K562 (cell line): ENCODE measurements around the gene ROR2. TPM values are rescaled to one million over a fixed set of nuclear protein-coding genes. Genes with fewer than 3 reads are reported as not detected.

Source experiments
- ATAC-seq: fragments of 200-7000 bp; cut with Tn5 transposase; 3 replicates; pipeline ENCODE4 v1.9.1; 2020; ENCODE audit warnings: moderate library complexity
- BruUV-seq: library from RNA; stranded (reverse); fragments of 400-500 nt; replicated peaks from 2 replicates; lab custom pipeline; 2021; lab: Mats Ljungman, UMichigan
- CTCF ChIA-PET: fragments of 300-600 bp; formaldehyde crosslinking; extraction: SDS; loops from one replicate; lab custom pipeline; 2021; ENCODE audit warnings: low intra/inter-chr PET ratio; lab: Yijun Ruan, JAX
- POLR2A ChIA-PET: fragments of 300-600, 350-650 bp; sonication (Branson Sonifier 250); formaldehyde crosslinking; extraction: SDS; loops from one replicate; lab custom pipeline; 2021; ENCODE audit warnings: antibody characterized with exemption, inconsistent platforms; lab: Yijun Ruan, JAX
- DNase-seq, 4 experiments: peaks; one replicate each; pipeline versions ENCODE4 v3.0.0 to v3.0.0-alpha.2; 2011 to 2018; ENCODE audit warnings: low spot score in 3 of 4, mixed read lengths in 3 of 4; ENCODE audit errors: extremely low read depth in 1 of 4
- FAIRE-seq: peaks from 2 replicates; lab custom pipeline; 2011; peaks lifted over from hg19 to GRCh38; lab: Jason Lieb, UNC
- H2AFZ ChIP-seq: 2 replicates; pipeline ENCODE4 v1.6.0; 2011; ENCODE audit warnings: low read depth, low read length, control low read depth, inconsistent platforms
- H3K27ac ChIP-seq: fragments of 200-600 bp; 3 replicates; pipeline ENCODE4 v1.8.0; 2011; ENCODE audit warnings: low read depth, mild to moderate bottlenecking, control low read depth, inconsistent platforms, low read length, moderate library complexity, mixed read lengths; ENCODE audit errors: extremely low read depth
- H3K27me3 ChIP-seq, 2 experiments: fragments of 300-600 bp in 1 of 2; 2 replicates in 1 of 2; 3 replicates in 1 of 2; pipeline versions ENCODE4 v1.6.0 to v1.8.0; 2011; ENCODE audit warnings: inconsistent platforms in 2 of 2, low read length in 2 of 2, mild to moderate bottlenecking in 1 of 2, mixed read lengths in 1 of 2, moderate library complexity in 1 of 2; ENCODE audit not compliant: control insufficient read depth in 2 of 2, insufficient read depth in 2 of 2
- H3K36me3 ChIP-seq: fragments of 300-600 bp; 3 replicates; pipeline ENCODE4 v1.8.0; 2011; ENCODE audit warnings: mild to moderate bottlenecking, low read length, inconsistent platforms; ENCODE audit not compliant: control insufficient read depth, insufficient read depth
- H3K4me1 ChIP-seq, 2 experiments: fragments of 200-600 bp in 1 of 2; replicated peaks in 1 of 2; 2 replicates in 1 of 2; 3 replicates in 1 of 2; pipeline versions ENCODE4 v1.5.1 to v1.8.0; 2011; ENCODE audit warnings: inconsistent platforms in 2 of 2, low read length in 2 of 2, mild to moderate bottlenecking in 1 of 2, mixed read lengths in 1 of 2, moderate library complexity in 1 of 2; ENCODE audit not compliant: control insufficient read depth in 2 of 2, insufficient read depth in 2 of 2
- H3K4me2 ChIP-seq: 2 replicates; pipeline ENCODE4 v1.6.1; 2011; ENCODE audit warnings: low read length, control low read depth, inconsistent platforms, mixed read lengths; ENCODE audit not compliant: insufficient read depth
- H3K4me3 ChIP-seq: fragments of 200-600 bp; sonication (generic), shearing (Covaris generic); 2 replicates; pipeline ENCODE4 v1.5.1; 2016; ENCODE audit warnings: control low read depth, inconsistent platforms
- H3K79me2 ChIP-seq: fragments of 200-600 bp; 3 replicates; pipeline ENCODE4 v1.8.0; 2011; ENCODE audit warnings: low read length, inconsistent platforms; ENCODE audit not compliant: control insufficient read depth, insufficient read depth
- H3K9ac ChIP-seq, 2 experiments: 2 replicates each; pipeline versions ENCODE4 v1.6.0 to v1.6.1; 2011; ENCODE audit warnings: low read depth in 2 of 2, low read length in 2 of 2, control low read depth in 1 of 2, inconsistent platforms in 1 of 2, mild to moderate bottlenecking in 1 of 2, mixed read lengths in 1 of 2; ENCODE audit not compliant: insufficient read depth in 1 of 2
- H3K9me1 ChIP-seq: one replicate; pipeline ENCODE4 v1.6.0; 2011; ENCODE audit warnings: inconsistent platforms, mild to moderate bottlenecking, low read length, moderate library complexity; ENCODE audit not compliant: control insufficient read depth, insufficient read depth
- H3K9me3 ChIP-seq: replicated peaks from 2 replicates; pipeline ENCODE4 v1.5.1; 2011; ENCODE audit warnings: low read depth, low read length, inconsistent platforms; ENCODE audit not compliant: control insufficient read depth, insufficient read depth
- H4K20me1 ChIP-seq: replicated peaks from 2 replicates; pipeline ENCODE4 v1.6.1; 2011; ENCODE audit warnings: low read length, inconsistent platforms, mixed read lengths; ENCODE audit not compliant: control insufficient read depth, insufficient read depth
- CREM ChIP-seq: IDR thresholded peaks from 2 replicates; pipeline ENCODE4 v1.6.1; 2014; ENCODE audit warnings: antibody characterized with exemption, low read depth
- FOXA1 ChIP-seq: fragments of 450-650 bp; IDR thresholded peaks from 2 replicates; pipeline ENCODE4 v1.6.1; 2016; ENCODE audit warnings: mild to moderate bottlenecking, borderline replicate concordance
- FOXM1 ChIP-seq, 2 experiments: fragments of 450-650 bp in 1 of 2; sonication (generic) in 1 of 2; formaldehyde crosslinking in 1 of 2; IDR thresholded peaks; 2 replicates each; pipeline versions ENCODE4 v1.6.1 to v1.9.0; 2017 to 2022; ENCODE audit warnings: low read depth in 2 of 2, mild to moderate bottlenecking in 2 of 2, missing genetic modification reagents in 1 of 2, moderate library complexity in 1 of 2
- FUS ChIP-seq: fragments of 200-400 bp; formaldehyde crosslinking; optimal IDR thresholded peaks from 2 replicates; pipeline ENCODE3; 2017; ENCODE audit warnings: low read depth, low read length
- ILF3 ChIP-seq: fragments of 450-650 bp; IDR thresholded peaks from 2 replicates; pipeline ENCODE4 v1.6.1; 2018; ENCODE audit warnings: antibody characterized with exemption, mild to moderate bottlenecking, moderate library complexity, borderline replicate concordance
- SMAD1 ChIP-seq: fragments of 150-350 bp; IDR thresholded peaks from 2 replicates; pipeline ENCODE4 v1.6.1; 2014; ENCODE audit warnings: low read length, low read depth; ENCODE audit not compliant: partially characterized antibody
- WGBS: fragments of 100-300 bp; shearing (Covaris generic); methylation state at CpG from one replicate; pipeline ENCODE4 v1.1.6; 2016; ENCODE audit warnings: low coverage, mixed read lengths; ENCODE audit not compliant: insufficient coverage; ENCODE audit errors: missing lambda C conversion rate; 5-methylcytosine and 5-hydroxymethylcytosine counted together
- in situ Hi-C: fragments of 300-500 bp; cut with MboI; formaldehyde crosslinking; loops from 4 replicates; pipeline ENCODE4 v1.15.0; 2018; ENCODE audit warnings: inconsistent platforms, mixed read lengths
- intact Hi-C: fragments of 100-400 bp; cut with micrococcal nuclease; formaldehyde crosslinking; loops from 2 replicates; pipeline ENCODE4 v1.14.2; 2022
- polyA plus RNA-seq, 8 experiments: library from polyadenylated mRNA; depleted of rRNA in 4 of 8; stranded (reverse) in 5 of 8; unstranded in 3 of 8; fragments of >200 nt; fragmentation: Nextera tagmentation in 2 of 8; fragmentation: Illumina TruSeq in 1 of 8; extraction: Ambion mirVana in 2 of 8; extraction: Trizol in 1 of 8; gene quantifications; 2 replicates each; pipeline versions ENCODE4 v1.2.1 to v1.2.3, GENCODE V29; 2011 to 2014; ENCODE audit warnings: inconsistent platforms in 1 of 8, missing spikeins in 1 of 8
- total RNA-seq, 7 experiments: library from RNA; depleted of rRNA in 6 of 7; stranded (reverse); fragments of >200 nt in 6 of 7; fragmentation: Illumina TruSeq in 2 of 7; extraction: Trizol in 2 of 7; gene quantifications; 2 replicates each; pipeline versions ENCODE4 v1.2.1 to v1.2.3, GENCODE V29; 2011 to 2021; ENCODE audit warnings: low replicate concordance in 1 of 7
- TF ChIP-seq, protein P1 (sequence below): fragments of 450-650 bp; conservative IDR thresholded peaks from 2 replicates; pipeline ENCODE4 v1.6.1; 2016; ENCODE audit warnings: missing genetic modification characterization, low read depth, mild to moderate bottlenecking, control low read depth, missing compliant biosample characterization
- TF ChIP-seq, protein P2 (sequence below): fragments of 450-650 bp; IDR thresholded peaks from 2 replicates; pipeline ENCODE4 v1.6.1; 2014; ENCODE audit warnings: low read depth, mild to moderate bottlenecking, moderate library complexity, borderline replicate concordance
- TF ChIP-seq, protein P3 (sequence below): sonication (generic); formaldehyde crosslinking; IDR thresholded peaks from 2 replicates; pipeline ENCODE4 v1.9.0; 2022; ENCODE audit warnings: mild to moderate bottlenecking, missing genetic modification reagents
- TF ChIP-seq, protein P4 (sequence below): fragments of 250-450 bp; sonication (Bioruptor Pico); IDR thresholded peaks from 2 replicates; pipeline ENCODE4 v1.5.0; 2022; ENCODE audit warnings: mild to moderate bottlenecking
- TF ChIP-seq, protein P5 (sequence below): fragments of 200-800 bp; sonication (Bioruptor generic); IDR thresholded peaks from 2 replicates; pipeline ENCODE4 v1.6.1; 2017; ENCODE audit warnings: missing genetic modification characterization, missing compliant biosample characterization
- TF ChIP-seq, protein P6 (sequence below): fragments of 450-650 bp; formaldehyde crosslinking; IDR thresholded peaks from 2 replicates; pipeline ENCODE4 v1.4.0; 2022; ENCODE audit warnings: missing genetic modification characterization

Gene ROR2
- total and polyA plus RNA-seq, 9 of the 15 experiments (the other 6 are each of a cell fraction or from before 2014, with no cell fraction given), result 5.6 to 33.8 (median 15.3) TPM

DNA sequence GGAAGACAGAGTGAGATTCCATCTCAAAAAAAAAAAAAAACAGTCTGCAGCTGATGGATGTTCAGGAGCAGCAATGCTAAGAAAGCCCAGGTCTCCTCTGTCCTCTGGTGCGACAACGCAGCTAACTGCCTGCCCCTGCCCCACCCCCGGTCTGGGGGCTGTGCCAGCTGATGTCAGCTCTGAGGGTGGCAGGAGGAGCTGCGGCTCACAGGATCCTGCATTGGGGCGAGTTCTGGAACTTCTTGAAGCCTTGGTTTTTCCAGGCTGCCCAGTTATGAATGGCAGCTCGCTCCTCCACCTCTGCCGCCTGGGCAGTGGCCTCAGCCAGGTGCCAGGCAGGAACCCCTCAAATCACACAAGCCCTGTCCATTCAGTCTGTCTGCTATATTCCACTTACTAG lies 113.5 kb downstream of the ROR2 start:
- Histone ChIP-seq H3K27me3 (no peaks in the 10 kb centered on the region), H3K79me2 (peaks cover 62% of the 10 kb centered on the region), H3K27ac (no peak overlapping the region), H3K36me3 (0 out of 3 replicates have a peak, but pooled peaks cover 3% of the 10 kb centered on the region), H3K4me2 (no peak overlapping the region), H3K4me1 (peaks cover 14 to 33% of the 10 kb centered on the region in 2 experiments; a peak in 4 of 5 replicates), H3K4me3 (no peak overlapping the region), H4K20me1 (peaks cover 32% of the 10 kb centered on the region), H2AFZ (no peak overlapping the region), H3K9me1 (no peaks in the 10 kb centered on the region), H3K9me3 (no peaks in the 10 kb centered on the region), H3K9ac (no peak overlapping the region)
- ATAC-seq (no peak), DNase-seq (no peak), FAIRE-seq (no peak)
- in situ Hi-C loops, result no loop called here
- ChIA-PET POLR2A (no interaction called here), CTCF (no interaction called here)
- intact Hi-C loops, result no loop called here
- BruUV-seq, result no TSS peak
- 56% methylated on average over 5 of the region's 7 CpGs for WGBS
- TF ChIP-seq, protein P1, sequence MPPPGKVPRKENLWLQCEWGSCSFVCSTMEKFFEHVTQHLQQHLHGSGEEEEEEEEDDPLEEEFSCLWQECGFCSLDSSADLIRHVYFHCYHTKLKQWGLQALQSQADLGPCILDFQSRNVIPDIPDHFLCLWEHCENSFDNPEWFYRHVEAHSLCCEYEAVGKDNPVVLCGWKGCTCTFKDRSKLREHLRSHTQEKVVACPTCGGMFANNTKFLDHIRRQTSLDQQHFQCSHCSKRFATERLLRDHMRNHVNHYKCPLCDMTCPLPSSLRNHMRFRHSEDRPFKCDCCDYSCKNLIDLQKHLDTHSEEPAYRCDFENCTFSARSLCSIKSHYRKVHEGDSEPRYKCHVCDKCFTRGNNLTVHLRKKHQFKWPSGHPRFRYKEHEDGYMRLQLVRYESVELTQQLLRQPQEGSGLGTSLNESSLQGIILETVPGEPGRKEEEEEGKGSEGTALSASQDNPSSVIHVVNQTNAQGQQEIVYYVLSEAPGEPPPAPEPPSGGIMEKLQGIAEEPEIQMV (tag), result no peak
- TF ChIP-seq, protein P2, sequence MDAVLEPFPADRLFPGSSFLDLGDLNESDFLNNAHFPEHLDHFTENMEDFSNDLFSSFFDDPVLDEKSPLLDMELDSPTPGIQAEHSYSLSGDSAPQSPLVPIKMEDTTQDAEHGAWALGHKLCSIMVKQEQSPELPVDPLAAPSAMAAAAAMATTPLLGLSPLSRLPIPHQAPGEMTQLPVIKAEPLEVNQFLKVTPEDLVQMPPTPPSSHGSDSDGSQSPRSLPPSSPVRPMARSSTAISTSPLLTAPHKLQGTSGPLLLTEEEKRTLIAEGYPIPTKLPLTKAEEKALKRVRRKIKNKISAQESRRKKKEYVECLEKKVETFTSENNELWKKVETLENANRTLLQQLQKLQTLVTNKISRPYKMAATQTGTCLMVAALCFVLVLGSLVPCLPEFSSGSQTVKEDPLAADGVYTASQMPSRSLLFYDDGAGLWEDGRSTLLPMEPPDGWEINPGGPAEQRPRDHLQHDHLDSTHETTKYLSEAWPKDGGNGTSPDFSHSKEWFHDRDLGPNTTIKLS, result no peak
- TF ChIP-seq, protein P3, sequence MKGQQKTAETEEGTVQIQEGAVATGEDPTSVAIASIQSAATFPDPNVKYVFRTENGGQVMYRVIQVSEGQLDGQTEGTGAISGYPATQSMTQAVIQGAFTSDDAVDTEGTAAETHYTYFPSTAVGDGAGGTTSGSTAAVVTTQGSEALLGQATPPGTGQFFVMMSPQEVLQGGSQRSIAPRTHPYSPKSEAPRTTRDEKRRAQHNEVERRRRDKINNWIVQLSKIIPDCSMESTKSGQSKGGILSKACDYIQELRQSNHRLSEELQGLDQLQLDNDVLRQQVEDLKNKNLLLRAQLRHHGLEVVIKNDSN, result no peak
- TF ChIP-seq FOXA1 (no peak), SMAD1 (no peak), CREM (no peak), FOXM1 (IDR thresholded peaks at IDR 0.05; ENCODE audit: low read depth) (no peak), FOXM1 (CRISPR knock-in tag; IDR thresholded peaks at IDR 0.05; ENCODE audit: low read depth) (no peak), ILF3 (no peak), FUS (no peak)
- TF ChIP-seq, protein P4, sequence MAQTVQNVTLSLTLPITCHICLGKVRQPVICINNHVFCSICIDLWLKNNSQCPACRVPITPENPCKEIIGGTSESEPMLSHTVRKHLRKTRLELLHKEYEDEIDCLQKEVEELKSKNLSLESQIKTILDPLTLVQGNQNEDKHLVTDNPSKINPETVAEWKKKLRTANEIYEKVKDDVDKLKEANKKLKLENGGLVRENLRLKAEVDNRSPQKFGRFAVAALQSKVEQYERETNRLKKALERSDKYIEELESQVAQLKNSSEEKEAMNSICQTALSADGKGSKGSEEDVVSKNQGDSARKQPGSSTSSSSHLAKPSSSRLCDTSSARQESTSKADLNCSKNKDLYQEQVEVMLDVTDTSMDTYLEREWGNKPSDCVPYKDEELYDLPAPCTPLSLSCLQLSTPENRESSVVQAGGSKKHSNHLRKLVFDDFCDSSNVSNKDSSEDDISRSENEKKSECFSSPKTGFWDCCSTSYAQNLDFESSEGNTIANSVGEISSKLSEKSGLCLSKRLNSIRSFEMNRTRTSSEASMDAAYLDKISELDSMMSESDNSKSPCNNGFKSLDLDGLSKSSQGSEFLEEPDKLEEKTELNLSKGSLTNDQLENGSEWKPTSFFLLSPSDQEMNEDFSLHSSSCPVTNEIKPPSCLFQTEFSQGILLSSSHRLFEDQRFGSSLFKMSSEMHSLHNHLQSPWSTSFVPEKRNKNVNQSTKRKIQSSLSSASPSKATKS (CRISPR knock-in tag), result no peak
- TF ChIP-seq, protein P5, sequence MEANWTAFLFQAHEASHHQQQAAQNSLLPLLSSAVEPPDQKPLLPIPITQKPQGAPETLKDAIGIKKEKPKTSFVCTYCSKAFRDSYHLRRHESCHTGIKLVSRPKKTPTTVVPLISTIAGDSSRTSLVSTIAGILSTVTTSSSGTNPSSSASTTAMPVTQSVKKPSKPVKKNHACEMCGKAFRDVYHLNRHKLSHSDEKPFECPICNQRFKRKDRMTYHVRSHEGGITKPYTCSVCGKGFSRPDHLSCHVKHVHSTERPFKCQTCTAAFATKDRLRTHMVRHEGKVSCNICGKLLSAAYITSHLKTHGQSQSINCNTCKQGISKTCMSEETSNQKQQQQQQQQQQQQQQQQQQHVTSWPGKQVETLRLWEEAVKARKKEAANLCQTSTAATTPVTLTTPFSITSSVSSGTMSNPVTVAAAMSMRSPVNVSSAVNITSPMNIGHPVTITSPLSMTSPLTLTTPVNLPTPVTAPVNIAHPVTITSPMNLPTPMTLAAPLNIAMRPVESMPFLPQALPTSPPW, result no peak
- TF ChIP-seq, protein P6, sequence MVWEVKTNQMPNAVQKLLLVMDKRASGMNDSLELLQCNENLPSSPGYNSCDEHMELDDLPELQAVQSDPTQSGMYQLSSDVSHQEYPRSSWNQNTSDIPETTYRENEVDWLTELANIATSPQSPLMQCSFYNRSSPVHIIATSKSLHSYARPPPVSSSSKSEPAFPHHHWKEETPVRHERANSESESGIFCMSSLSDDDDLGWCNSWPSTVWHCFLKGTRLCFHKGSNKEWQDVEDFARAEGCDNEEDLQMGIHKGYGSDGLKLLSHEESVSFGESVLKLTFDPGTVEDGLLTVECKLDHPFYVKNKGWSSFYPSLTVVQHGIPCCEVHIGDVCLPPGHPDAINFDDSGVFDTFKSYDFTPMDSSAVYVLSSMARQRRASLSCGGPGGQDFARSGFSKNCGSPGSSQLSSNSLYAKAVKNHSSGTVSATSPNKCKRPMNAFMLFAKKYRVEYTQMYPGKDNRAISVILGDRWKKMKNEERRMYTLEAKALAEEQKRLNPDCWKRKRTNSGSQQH (CRISPR knock-in tag), result no peak
